Peyer's patch (tissue), 4 donors: ENCODE measurements around the gene SH3RF1. TPM values are rescaled to one million over a fixed set of nuclear protein-coding genes. Genes with fewer than 3 reads are reported as not detected.

Experiments used
- DNase-seq, 3 donors: peaks; one replicate each; pipeline ENCODE4 v3.0.0-alpha.2; 2017 to 2019
- H3K27ac ChIP-seq, 4 donors: fragments of 200-600 bp; sonication (generic); one replicate each; pipeline ENCODE4 v1.5.1; 2016 to 2019
- H3K27me3 ChIP-seq, 2 donors: fragments of 200-600 bp; sonication (generic); one replicate each; pipeline ENCODE4 v1.5.1; 2019
- H3K36me3 ChIP-seq, 3 donors: fragments of 200-600 bp; sonication (generic); one replicate each; pipeline ENCODE4 v1.5.1; 2016 to 2019
- H3K4me1 ChIP-seq, 4 donors: fragments of 200-600 bp; sonication (generic); one replicate each; pipeline ENCODE4 v1.5.1; 2016 to 2019
- H3K4me3 ChIP-seq, 4 donors: fragments of 200-600 bp; sonication (generic); 1 replicate in 3 of 4; 2 replicates in 1 of 4; pipeline ENCODE4 v1.5.1; 2016 to 2019; ENCODE audit warnings: mild to moderate bottlenecking in 1 of 4
- H3K9me3 ChIP-seq, 4 donors: fragments of 200-600 bp; sonication (generic); one replicate each; pipeline ENCODE4 v1.5.1; 2016 to 2019; ENCODE audit warnings: mild to moderate bottlenecking in 1 of 4
- CTCF ChIP-seq, 6 experiments: fragments of 450-650 bp in 4 of 6; fragments of 200-600 bp in 2 of 6; sonication (generic) in 1 of 6; IDR thresholded peaks; one replicate each; pipeline ENCODE4 v1.5.1; 2017 to 2019; ENCODE audit warnings: antibody characterized with exemption in 6 of 6, mild to moderate bottlenecking in 3 of 6, moderate library complexity in 1 of 6
- POLR2A ChIP-seq, 2 donors: fragments of 450-650 bp; IDR thresholded peaks; one replicate each; pipeline ENCODE4 v1.5.1; 2017; ENCODE audit warnings: antibody characterized with exemption in 2 of 2, mild to moderate bottlenecking in 2 of 2, moderate library complexity in 2 of 2
- total RNA-seq, 4 donors: library from RNA; depleted of rRNA; stranded (reverse); fragments of >200 nt; gene quantifications; one replicate each; pipeline ENCODE4 v1.1.0, GENCODE V29; 2016

The SH3RF1 gene
- total RNA-seq, 4 donors from 2014 or later, result 23.1 to 55.0 (median 48.1) TPM

GRCh38 chr4:169220854-169221411 lies 49.8 kb downstream of the SH3RF1 start:
- H3K27ac ChIP-seq, result no peak overlapping the region
- H3K4me3 ChIP-seq, result no peak overlapping the region
- H3K9me3 ChIP-seq, result no peaks in the 10 kb centered on the region
- H3K36me3 ChIP-seq, result no peaks in the 10 kb centered on the region
- DNase-seq, result no peak
- H3K4me1 ChIP-seq, result peaks cover 0 to 43% (median 4%) of the 10 kb centered on the region in 4 donors
- no peaks in the 10 kb centered on the region for H3K27me3 ChIP-seq
- TF ChIP-seq POLR2A (IDR thresholded peaks at IDR 0.05), result no peak
- no peak for TF ChIP-seq CTCF (IDR thresholded peaks at IDR 0.05)

DNA sequence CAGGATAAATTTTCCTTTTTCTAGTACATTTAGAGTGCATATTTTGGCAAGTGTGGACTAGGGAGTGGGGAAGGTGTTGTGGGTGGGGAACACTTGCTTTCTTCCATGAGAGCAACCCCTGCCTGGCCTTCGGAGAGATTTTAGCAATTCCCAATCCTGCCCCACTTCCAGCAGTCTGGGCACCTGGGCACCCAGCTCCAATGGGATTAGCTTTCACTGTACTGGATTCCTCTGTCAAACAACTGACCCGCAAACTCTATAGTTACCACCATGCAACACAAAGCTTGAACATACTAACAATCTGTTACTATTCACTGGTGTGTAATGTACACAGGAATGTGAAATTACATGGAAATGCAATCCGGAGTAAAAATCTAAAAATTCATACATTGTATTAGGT lies 50.3 kb downstream of the SH3RF1 start:
- no peak for DNase-seq
- Histone ChIP-seq H3K27me3 (no peaks in the 10 kb centered on the region), H3K9me3 (no peaks in the 10 kb centered on the region), H3K4me1 (peaks cover 0 to 38% (median 4%) of the 10 kb centered on the region in 4 donors), H3K27ac (no peak overlapping the region), H3K36me3 (no peaks in the 10 kb centered on the region), H3K4me3 (no peak overlapping the region)
- TF ChIP-seq CTCF (IDR thresholded peaks at IDR 0.05) (no peak), POLR2A (IDR thresholded peaks at IDR 0.05) (no peak)

DNA sequence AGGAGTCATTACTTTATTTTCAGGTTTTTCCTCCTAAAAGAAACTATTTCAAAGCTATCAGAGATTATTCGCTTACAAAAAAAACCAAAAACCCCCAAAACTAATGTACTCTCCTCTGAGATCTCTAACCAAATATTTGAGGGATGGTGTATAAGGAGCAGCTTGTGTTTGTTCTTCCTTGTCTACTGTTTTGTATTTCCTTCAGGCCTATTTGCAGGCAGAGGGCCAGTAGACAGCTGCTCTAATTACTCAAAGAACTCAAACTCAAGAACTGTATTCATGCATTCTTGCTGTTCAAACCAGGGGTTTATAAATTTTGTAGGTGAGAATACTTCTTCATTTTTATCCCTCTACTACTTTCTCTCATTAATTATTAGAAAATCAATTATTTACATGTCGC lies 51.3 kb downstream of the SH3RF1 start:
- Histone ChIP-seq H3K4me1 (peaks cover 0 to 36% (median 2%) of the 10 kb centered on the region in 4 donors), H3K27ac (no peak overlapping the region), H3K4me3 (no peak overlapping the region), H3K36me3 (no peaks in the 10 kb centered on the region), H3K27me3 (no peaks in the 10 kb centered on the region), H3K9me3 (no peaks in the 10 kb centered on the region)
- DNase-seq, result no peak
- no peak for TF ChIP-seq CTCF (IDR thresholded peaks at IDR 0.05)
- TF ChIP-seq POLR2A (IDR thresholded peaks at IDR 0.05), result no peak

DNA sequence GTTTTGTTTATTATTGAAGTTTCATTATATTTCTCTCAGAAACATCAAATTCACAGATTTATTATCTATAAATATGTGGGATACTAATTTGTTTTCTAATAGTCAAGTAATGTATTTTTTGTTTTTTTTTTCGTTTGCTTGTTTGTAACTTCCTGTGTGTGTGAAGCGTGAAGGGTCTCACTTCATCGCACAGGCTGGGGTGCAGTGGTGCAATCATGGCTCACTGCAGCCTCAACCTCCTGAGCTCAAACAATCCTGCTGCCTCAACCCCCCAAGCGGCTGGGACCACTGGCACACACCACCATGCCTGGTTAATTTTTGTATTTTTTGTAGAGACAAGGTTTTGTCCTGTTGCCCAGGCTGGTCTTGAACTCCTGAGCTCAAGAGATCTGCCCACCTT lies 55.1 kb downstream of the SH3RF1 start:
- H3K9me3 ChIP-seq, result no peaks in the 10 kb centered on the region
- DNase-seq, result peak in 1 of 3 donors; percentile 28
- H3K27ac ChIP-seq, result no peak overlapping the region
- no peaks in the 10 kb centered on the region for H3K27me3 ChIP-seq
- peaks cover 0 to 10% (median 0%) of the 10 kb centered on the region in 4 donors for H3K4me1 ChIP-seq
- no peaks in the 10 kb centered on the region for H3K36me3 ChIP-seq
- H3K4me3 ChIP-seq, result no peak overlapping the region
- TF ChIP-seq CTCF (IDR thresholded peaks at IDR 0.05) (no peak), POLR2A (IDR thresholded peaks at IDR 0.05) (no peak)

DNA sequence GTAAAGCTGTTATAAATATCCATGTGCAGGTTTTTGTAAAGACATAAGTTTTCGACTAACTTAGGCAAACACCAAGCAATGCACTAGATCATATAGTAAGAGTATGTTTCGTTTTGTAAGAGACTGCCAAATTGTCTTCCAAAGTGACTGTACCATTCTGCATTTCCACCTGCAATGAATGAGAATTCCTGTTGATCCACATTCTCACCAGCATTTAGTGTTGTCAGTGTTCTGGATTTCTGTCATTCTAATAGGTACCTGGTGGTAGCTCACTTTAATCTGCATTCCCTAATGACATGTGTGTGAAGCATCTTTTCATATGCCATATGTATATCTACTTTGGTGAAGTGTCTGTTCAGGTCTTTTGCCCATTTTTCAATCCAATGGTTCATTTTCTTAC lies 57.8 kb downstream of the SH3RF1 start:
- Histone ChIP-seq H3K4me1 (peaks cover 0 to 16% (median 0%) of the 10 kb centered on the region in 4 donors), H3K9me3 (no peaks in the 10 kb centered on the region), H3K27ac (no peak overlapping the region), H3K27me3 (no peaks in the 10 kb centered on the region), H3K4me3 (no peak overlapping the region), H3K36me3 (no peaks in the 10 kb centered on the region)
- DNase-seq, result no peak
- no peak for TF ChIP-seq CTCF (IDR thresholded peaks at IDR 0.05)
- TF ChIP-seq POLR2A (IDR thresholded peaks at IDR 0.05), result no peak
